ENCODE measurements around the gene TANGO2. TPM values are rescaled to one million over a fixed set of nuclear protein-coding genes. Genes with fewer than 3 reads are reported as not detected.

TANGO2 gene
- total and polyA plus RNA-seq, 10 of the 15 experiments (the other 5 are each of a cell fraction or from before 2014, with no cell fraction given), result 4.0 to 24.8 (median 20.9) TPM

GRCh38 chr22:19979712-19980493 is 41.0 kb upstream of the TANGO2 start:
- RAD21 ChIA-PET (ENCODE audit: unreplicated experiment), result no interaction called here
- in situ Hi-C loops (cut with MboI), result no loop called here

More at GRCh38 chr22:19979712-19980493, 41.0 kb upstream of the TANGO2 start:
- SMC1A ChIA-PET (ENCODE audit: uncharacterized antibody, unreplicated experiment), result no interaction called here
- H3K9ac ChIP-seq (ENCODE audit: control insufficient read depth, insufficient read depth, low read length), result no peak overlapping the region
- H4K20me1 ChIP-seq (ENCODE audit: control insufficient read depth, insufficient read depth), result no peaks in the 10 kb centered on the region
- no peak for DNase-seq (ENCODE audit: low read depth, low spot score)
- H3K4me1 ChIP-seq (ENCODE audit: control insufficient read depth, insufficient read depth, low read length), result no peaks in the 10 kb centered on the region
- no peak overlapping the region for H2AFZ ChIP-seq (ENCODE audit: control insufficient read depth, low read depth, low read length)
- no peak for ATAC-seq
- CTCF ChIA-PET, result no interaction called here
- no peaks in the 10 kb centered on the region; a peak in 1 of 4 replicates for H3K36me3 ChIP-seq (ENCODE audit: control insufficient read depth in 2 of 2, insufficient read depth in 2 of 2, low read length in 1 of 2)
- H3K79me2 ChIP-seq (ENCODE audit: control insufficient read depth, insufficient read depth, low read length), result no peaks in the 10 kb centered on the region
- WGBS (ENCODE audit: insufficient coverage, insufficient replicate concordance, low lambda C conversion rate, missing lambda C conversion rate), result 69% methylated on average over 50 of the region's 52 CpGs
- TF ChIP-seq TCF12 (IDR thresholded peaks at IDR 0.05; ENCODE audit: low read depth, low read length) (no peak), GATAD2B (conservative IDR thresholded peaks at IDR 0.05; ENCODE audit: low read depth) (no peak), TAF1 (IDR thresholded peaks at IDR 0.05; ENCODE audit: borderline replicate concordance, low read depth, low read length) (no peak), SMARCA5 (IDR thresholded peaks at IDR 0.05) (no peak), REST (IDR thresholded peaks at IDR 0.05; ENCODE audit: low read depth, low read length) (no peak), ELK1 (IDR thresholded peaks at IDR 0.05; ENCODE audit: low read depth, low read length) (no peak), USF2 (IDR thresholded peaks at IDR 0.05; ENCODE audit: borderline replicate concordance, low read depth, low read length) (no peak), PAX5 (IDR thresholded peaks at IDR 0.05; ENCODE audit: borderline replicate concordance, low read depth, low read length) (no peak), PAX8 (IDR thresholded peaks at IDR 0.05) (no peak), CHD2 (IDR thresholded peaks at IDR 0.05; ENCODE audit: borderline replicate concordance, low read depth, low read length) (no peak), RBBP5 (conservative IDR thresholded peaks at IDR 0.05) (no peak), CREB1 (IDR thresholded peaks at IDR 0.05; ENCODE audit: low read depth) (no peak), TCF7 (IDR thresholded peaks at IDR 0.05; ENCODE audit: borderline replicate concordance) (no peak), SREBF2 (IDR thresholded peaks at IDR 0.05; ENCODE audit: low read length) (no peak)
- intact Hi-C loops (cut with micrococcal nuclease; ENCODE audit: unreplicated experiment), result no loop called here
- FAIRE-seq, result no peak
- no peak overlapping the region for H3K27ac ChIP-seq (ENCODE audit: control insufficient read depth, insufficient read depth)
- no peak overlapping the region for H3K4me3 ChIP-seq
- no peaks in the 10 kb centered on the region for H3K27me3 ChIP-seq (replicated peaks in 1 of 2; ENCODE audit: control insufficient read depth in 2 of 2, insufficient read depth in 2 of 2, low read length in 1 of 2)
- BruUV-seq (replicated peaks), result no TSS peak
- POLR2A ChIA-PET, result no interaction called here
- no peaks in the 10 kb centered on the region for H3K9me3 ChIP-seq (replicated peaks; ENCODE audit: control insufficient read depth, insufficient read depth, low read length)
- no peak overlapping the region for H3K4me2 ChIP-seq (ENCODE audit: control insufficient read depth, insufficient read depth)
